NT2/D1 (cell line): ENCODE data around the gene HELT.
"Not testable (repeated sequence)": the region's sequence is repeated elsewhere in the genome, so short reads cannot be mapped to it uniquely, and the experiment has no call there.

Experiments used
- DNase-seq: peaks from one replicate; pipeline ENCODE4 v3.0.0-alpha.2; 2011; ENCODE audit warnings: low read depth, low spot score
- H3K27me3 ChIP-seq: 2 replicates; pipeline ENCODE4 v1.6.0; 2011; ENCODE audit warnings: mild to moderate bottlenecking; ENCODE audit not compliant: insufficient read length, insufficient read depth
- H3K36me3 ChIP-seq: 2 replicates; pipeline ENCODE4 v1.6.1; 2011; ENCODE audit warnings: mild to moderate bottlenecking, low read length, mixed read lengths; ENCODE audit not compliant: insufficient read depth, insufficient read length
- H3K4me1 ChIP-seq: 2 replicates; pipeline ENCODE4 v1.5.1; 2011; ENCODE audit not compliant: insufficient read depth, insufficient read length
- H3K4me3 ChIP-seq: 2 replicates; pipeline ENCODE4 v1.5.1; 2011; ENCODE audit warnings: low read depth; ENCODE audit not compliant: insufficient read length
- H3K9ac ChIP-seq: 2 replicates; pipeline ENCODE4 v1.6.0; 2011; ENCODE audit warnings: low read depth; ENCODE audit not compliant: insufficient read length
- H3K9me3 ChIP-seq: 2 replicates; pipeline ENCODE4 v1.5.1; 2011; ENCODE audit warnings: mild to moderate bottlenecking, low read length; ENCODE audit not compliant: insufficient read depth
- SUZ12 ChIP-seq: IDR thresholded peaks from 2 replicates; pipeline ENCODE4 v1.6.1; 2011; ENCODE audit not compliant: insufficient read length, insufficient read depth; ENCODE audit errors: extremely low read depth
- YY1 ChIP-seq: IDR thresholded peaks from 2 replicates; pipeline ENCODE4 v1.6.1; 2011; ENCODE audit not compliant: insufficient read length, insufficient read depth
- ZNF274 ChIP-seq: IDR thresholded peaks from 2 replicates; pipeline ENCODE4 v1.6.1; 2011; ENCODE audit warnings: mild to moderate bottlenecking, low read depth, low read length

HELT gene

DNA sequence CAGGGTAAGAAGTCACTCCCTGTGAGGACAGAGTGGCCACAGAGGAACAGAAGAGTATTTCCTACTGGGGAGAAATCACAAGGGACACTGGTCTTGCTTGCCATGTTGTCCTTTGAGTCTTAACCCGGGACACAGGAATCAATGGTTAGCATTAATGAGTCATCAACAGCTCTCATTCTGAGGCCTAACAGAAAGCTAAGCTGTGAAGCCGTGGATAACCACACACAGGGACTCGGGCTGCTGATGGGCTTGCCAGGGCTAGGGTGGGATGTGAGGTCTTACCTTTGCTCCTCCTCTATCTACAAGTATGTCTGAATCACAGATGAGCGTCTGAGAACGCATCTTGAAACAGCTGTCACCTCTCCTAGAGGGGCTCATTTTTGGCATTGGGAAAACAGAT is 22.2 kb downstream of the HELT start:
- Histone ChIP-seq H3K27me3 (no peaks in the 10 kb centered on the region), H3K9me3 (peaks cover 10% of the 10 kb centered on the region; the same call in 1 of the 2 replicates), H3K4me3 (no peak overlapping the region), H3K36me3 (no peaks in the 10 kb centered on the region), H3K4me1 (peaks cover 2% of the 10 kb centered on the region), H3K9ac (no peak overlapping the region)
- no peak for TF ChIP-seq ZNF274
- TF ChIP-seq YY1: no peak
- no peak for TF ChIP-seq SUZ12
- no peak for DNase-seq

DNA sequence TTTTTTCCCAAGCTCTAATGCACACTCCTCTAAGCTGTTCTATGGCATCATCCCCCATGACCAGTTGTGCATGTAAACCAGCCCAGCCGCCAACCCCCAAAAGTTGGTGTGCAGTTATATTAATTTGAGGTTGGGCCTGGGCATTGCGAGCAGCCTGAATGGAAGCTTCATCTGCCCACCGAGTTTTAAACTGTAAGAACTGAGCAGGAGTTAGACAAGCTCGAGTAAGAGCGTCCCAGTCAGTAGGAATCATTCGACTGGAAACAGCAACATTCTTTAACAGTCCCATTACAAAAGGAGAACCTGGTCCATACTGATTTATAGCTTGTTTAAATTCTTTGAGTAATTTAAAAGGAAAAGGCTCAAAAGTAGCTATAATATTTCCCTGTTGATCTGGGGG is 32.0 kb downstream of the HELT start:
- H3K27me3 ChIP-seq: not testable (repeated sequence)

DNA sequence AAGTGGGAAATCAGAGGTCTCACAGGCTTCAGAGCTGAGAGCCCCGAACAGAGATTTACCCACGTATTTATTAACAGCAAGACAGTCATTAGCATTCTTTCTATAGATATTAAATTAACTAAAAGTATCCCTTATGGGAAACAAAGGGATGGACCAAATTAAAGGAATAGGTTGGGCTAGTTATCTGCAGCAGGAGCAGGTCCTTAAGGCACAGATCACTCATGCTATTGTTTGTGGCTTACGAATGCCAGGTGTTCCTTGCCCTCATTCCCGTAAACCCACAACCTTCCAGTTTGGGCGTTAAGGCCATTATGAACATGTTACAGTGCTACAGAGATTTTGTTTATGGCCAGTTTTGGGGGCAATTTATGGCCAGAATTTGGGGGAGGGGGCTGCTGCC is 33.0 kb downstream of the HELT start:
- H3K36me3 ChIP-seq, H3K27me3 ChIP-seq, H3K9ac ChIP-seq, H3K4me1 ChIP-seq, DNase-seq, H3K4me3 ChIP-seq: not testable (repeated sequence)
- H3K9me3 ChIP-seq: peaks cover 14% of the 10 kb centered on the region; the same call in 1 of the 2 replicates

More for the DNA sequence above, 32.0 kb downstream of the HELT start:
- not testable (repeated sequence) for H3K4me1 ChIP-seq, H3K36me3 ChIP-seq, H3K4me3 ChIP-seq, DNase-seq, H3K9ac ChIP-seq
- H3K9me3 ChIP-seq: peaks cover 14% of the 10 kb centered on the region; the same call in 1 of the 2 replicates

DNA sequence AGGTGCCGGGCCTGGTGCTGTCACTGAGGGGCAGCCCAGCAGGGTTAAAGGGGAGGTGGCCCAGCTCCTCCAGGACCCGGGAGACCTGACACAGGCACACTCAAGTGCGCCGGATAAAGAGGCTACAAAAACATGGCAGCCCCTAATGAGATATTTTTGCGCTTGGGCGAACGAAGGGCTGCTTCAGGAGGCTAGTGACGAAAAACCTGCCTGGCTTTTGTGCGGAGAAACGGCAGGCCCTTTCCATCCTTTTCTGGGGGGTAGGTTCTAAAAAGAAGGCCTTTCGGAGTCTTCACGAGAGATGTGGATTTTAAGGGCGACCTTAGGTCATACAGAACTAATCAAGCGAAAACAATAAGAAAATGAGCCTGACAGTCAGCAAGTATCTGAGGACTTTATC is 35.5 kb downstream of the HELT start:
- Histone ChIP-seq H3K4me1 (no peaks in the 10 kb centered on the region), H3K27me3 (no peaks in the 10 kb centered on the region), H3K36me3 (no peaks in the 10 kb centered on the region), H3K4me3 (no peak overlapping the region), H3K9me3 (peaks cover 14% of the 10 kb centered on the region; the same call in 1 of the 2 replicates), H3K9ac (no peak overlapping the region)
- no peak for DNase-seq
- no peak for TF ChIP-seq SUZ12
- no peak for TF ChIP-seq YY1
- no peak for TF ChIP-seq ZNF274

DNA sequence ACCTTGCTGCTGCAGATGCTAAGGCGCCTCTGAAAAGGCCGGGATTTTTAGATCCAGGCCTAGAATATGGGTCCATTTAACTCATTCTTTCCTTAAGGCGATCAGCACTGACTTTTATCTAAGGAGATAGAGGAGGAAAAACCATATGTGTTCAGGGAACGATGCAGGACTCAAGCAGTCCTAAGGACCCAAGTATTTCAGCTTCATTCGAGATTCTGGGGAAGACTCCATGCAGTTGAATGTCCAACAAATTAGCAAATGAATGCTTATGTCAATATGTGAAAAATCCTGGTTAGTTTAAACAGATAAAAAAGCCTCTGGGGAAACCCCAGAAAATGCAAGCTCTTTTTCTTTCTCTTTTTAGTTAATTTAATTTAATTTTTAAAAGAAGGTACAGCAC is 36.0 kb downstream of the HELT start:
- no peaks in the 10 kb centered on the region for H3K27me3 ChIP-seq
- H3K4me3 ChIP-seq: no peak overlapping the region
- DNase-seq: no peak
- no peaks in the 10 kb centered on the region for H3K4me1 ChIP-seq
- H3K36me3 ChIP-seq: no peaks in the 10 kb centered on the region
- no peak overlapping the region for H3K9ac ChIP-seq
- TF ChIP-seq ZNF274 (no peak), YY1 (no peak), SUZ12 (no peak)
- peaks cover 14% of the 10 kb centered on the region; the same call in 1 of the 2 replicates for H3K9me3 ChIP-seq

DNA sequence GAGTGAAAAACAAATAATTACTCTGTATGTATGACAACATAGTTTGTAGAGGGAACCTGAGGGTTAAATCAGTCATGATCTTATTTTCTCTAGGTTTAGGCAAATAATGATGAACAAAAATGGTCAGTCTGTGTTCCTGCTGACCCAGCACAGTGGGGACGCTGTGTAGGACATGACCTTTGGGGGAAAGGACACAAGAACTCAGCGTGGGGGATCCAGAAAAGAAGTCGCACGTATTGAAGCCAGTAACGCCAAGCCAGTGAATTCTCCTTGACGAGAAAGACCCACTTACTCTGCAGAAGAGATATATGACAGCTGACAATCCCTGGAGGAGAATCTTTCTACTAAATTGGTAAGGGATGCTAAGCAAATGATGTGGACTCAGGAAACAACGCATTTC is 36.6 kb downstream of the HELT start:
- H3K36me3 ChIP-seq: no peaks in the 10 kb centered on the region
- no peak overlapping the region for H3K9ac ChIP-seq
- peaks cover 14% of the 10 kb centered on the region; the same call in 1 of the 2 replicates for H3K9me3 ChIP-seq
- no peak for DNase-seq
- no peak for TF ChIP-seq YY1
- no peak for TF ChIP-seq ZNF274
- H3K4me3 ChIP-seq: no peak overlapping the region
- no peaks in the 10 kb centered on the region for H3K27me3 ChIP-seq
- no peaks in the 10 kb centered on the region for H3K4me1 ChIP-seq

DNA sequence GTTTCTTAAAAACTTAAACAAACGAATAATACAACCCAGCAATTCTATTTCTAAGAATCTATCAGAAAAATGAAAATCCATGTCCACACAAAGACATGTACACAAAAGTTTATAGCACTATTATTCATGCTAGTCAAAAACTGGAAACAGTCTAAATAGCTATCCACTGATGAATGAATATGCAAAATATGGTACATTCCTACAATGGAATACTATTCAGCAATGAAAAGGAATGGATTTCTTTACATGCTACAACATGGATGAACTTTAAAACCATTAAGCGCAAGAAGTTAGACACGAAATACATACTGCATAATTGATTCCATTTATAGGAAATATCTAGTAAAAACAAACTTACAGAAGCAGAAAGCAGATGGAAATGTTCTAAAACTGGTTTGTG is 43.3 kb downstream of the HELT start:
- H3K4me3 ChIP-seq: no peak overlapping the region
- TF ChIP-seq YY1 (no peak), ZNF274 (no peak), SUZ12 (no peak)
- H3K27me3 ChIP-seq: no peaks in the 10 kb centered on the region
- no peaks in the 10 kb centered on the region for H3K9me3 ChIP-seq
- H3K9ac ChIP-seq: no peak overlapping the region
- no peak for DNase-seq
- no peaks in the 10 kb centered on the region for H3K36me3 ChIP-seq
- no peaks in the 10 kb centered on the region for H3K4me1 ChIP-seq

DNA sequence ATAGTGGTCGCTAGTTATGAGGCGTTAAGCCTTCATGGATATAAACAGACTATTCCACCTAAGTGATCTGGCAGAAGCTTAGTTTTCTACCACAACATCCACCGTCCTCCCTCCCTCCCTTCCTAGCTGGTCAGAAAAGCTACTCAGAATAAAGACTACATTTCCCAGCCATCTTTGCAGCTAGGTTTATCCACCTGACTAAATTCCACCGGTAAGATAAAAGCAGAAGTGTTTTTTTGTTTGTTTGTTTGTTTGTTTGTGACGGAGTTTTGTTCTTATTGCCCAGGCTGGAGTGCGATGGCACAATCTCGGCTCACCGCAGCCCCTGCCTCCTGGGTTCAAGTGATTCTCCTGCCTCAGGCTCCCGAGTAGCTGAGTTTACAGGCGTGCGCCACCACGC is 44.3 kb downstream of the HELT start:
- H3K9ac ChIP-seq: no peak overlapping the region
- H3K9me3 ChIP-seq: no peaks in the 10 kb centered on the region
- no peak overlapping the region for H3K4me3 ChIP-seq
- no peaks in the 10 kb centered on the region for H3K27me3 ChIP-seq
- no peak for DNase-seq
- H3K4me1 ChIP-seq: no peaks in the 10 kb centered on the region
- no peak for TF ChIP-seq SUZ12
- no peak for TF ChIP-seq YY1
- no peak for TF ChIP-seq ZNF274
- H3K36me3 ChIP-seq: no peaks in the 10 kb centered on the region
